ENCODE results near the gene KREMEN2. TPM values are rescaled to one million over a fixed set of nuclear protein-coding genes. Genes with fewer than 3 reads are reported as not detected.
A peak's percentile ranks its signal among the peaks of the same experiment; 100 is the strongest.

KREMEN2 gene
- total RNA-seq, 4 donors from 2014 or later, result not detected

DNA sequence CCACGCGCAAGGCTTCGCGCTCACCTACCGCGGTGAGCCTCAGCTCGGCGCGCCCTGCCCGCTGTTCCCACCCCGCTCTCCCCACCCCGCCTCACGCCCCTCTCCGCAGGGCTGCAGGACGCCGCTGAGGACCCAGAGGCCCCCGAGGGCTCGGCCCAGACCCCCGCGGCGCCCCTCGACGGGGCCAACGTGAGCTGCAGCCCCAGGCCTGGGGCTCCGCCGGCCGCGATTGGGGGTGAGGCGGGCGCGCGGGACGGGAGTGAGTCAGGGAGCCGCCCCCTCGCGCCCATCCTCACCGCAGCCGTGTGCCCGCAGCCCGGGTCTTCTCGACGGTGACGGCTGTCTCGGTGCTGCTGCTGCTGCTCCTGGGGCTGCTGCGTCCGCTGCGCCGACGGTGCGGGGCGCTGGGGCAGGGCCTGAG lies 3.1 kb downstream of the KREMEN2 start:
- Histone ChIP-seq H3K36me3 (no peaks in the 10 kb centered on the region), H3K27me3 (peaks cover 80% of the 10 kb centered on the region), H3K4me3 (peak overlapping the region in 1 of 2 donors; percentile 38), H3K27ac (no peak overlapping the region), H3K4me1 (peaks cover 7 to 81% (median 39%) of the 10 kb centered on the region in 3 donors), H3K9me3 (no peaks in the 10 kb centered on the region)
- no peak for ATAC-seq
- TF ChIP-seq POLR2A (IDR thresholded peaks at IDR 0.05) (no peak), EP300 (IDR thresholded peaks at IDR 0.05) (no peak), POLR2AphosphoS5 (IDR thresholded peaks at IDR 0.05) (no peak)
- TF ChIP-seq, protein P1, sequence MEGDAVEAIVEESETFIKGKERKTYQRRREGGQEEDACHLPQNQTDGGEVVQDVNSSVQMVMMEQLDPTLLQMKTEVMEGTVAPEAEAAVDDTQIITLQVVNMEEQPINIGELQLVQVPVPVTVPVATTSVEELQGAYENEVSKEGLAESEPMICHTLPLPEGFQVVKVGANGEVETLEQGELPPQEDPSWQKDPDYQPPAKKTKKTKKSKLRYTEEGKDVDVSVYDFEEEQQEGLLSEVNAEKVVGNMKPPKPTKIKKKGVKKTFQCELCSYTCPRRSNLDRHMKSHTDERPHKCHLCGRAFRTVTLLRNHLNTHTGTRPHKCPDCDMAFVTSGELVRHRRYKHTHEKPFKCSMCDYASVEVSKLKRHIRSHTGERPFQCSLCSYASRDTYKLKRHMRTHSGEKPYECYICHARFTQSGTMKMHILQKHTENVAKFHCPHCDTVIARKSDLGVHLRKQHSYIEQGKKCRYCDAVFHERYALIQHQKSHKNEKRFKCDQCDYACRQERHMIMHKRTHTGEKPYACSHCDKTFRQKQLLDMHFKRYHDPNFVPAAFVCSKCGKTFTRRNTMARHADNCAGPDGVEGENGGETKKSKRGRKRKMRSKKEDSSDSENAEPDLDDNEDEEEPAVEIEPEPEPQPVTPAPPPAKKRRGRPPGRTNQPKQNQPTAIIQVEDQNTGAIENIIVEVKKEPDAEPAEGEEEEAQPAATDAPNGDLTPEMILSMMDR (IDR thresholded peaks at IDR 0.05), result no peak
- no CpG with 5 or more reads among the region's 51 CpGs for WGBS, 2 donors (ENCODE audit: low coverage in 1 of 2)

DNA sequence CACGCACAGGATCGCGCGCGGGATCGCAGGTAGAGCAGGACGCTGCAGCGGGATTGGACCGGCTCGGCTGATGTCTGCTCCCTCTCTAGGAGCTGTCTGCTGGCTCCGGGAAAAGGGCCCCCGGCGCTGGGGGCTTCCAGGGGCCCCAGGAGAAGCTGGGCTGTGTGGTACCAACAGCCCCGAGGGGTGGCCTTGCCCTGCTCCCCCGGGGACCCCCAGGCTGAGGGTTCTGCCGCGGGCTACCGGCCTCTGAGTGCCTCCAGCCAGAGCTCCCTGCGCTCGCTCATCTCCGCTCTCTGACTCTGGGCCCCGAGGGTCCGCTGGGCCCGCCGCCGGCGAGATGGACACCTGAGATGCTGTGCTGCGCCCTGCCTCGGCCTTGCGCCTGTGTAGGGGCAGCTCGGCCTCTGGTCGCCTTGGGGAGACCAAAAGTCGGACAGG lies 3.7 kb downstream of the KREMEN2 start:
- TF ChIP-seq EP300 (IDR thresholded peaks at IDR 0.05), result no peak
- no peak for TF ChIP-seq POLR2AphosphoS5 (IDR thresholded peaks at IDR 0.05)
- TF ChIP-seq, protein P1 (IDR thresholded peaks at IDR 0.05), result no peak
- TF ChIP-seq POLR2A (IDR thresholded peaks at IDR 0.05), result no peak
- Histone ChIP-seq H3K27me3 (peaks cover 75% of the 10 kb centered on the region), H3K4me1 (peaks cover 7 to 79% (median 39%) of the 10 kb centered on the region in 3 donors)

DNA sequence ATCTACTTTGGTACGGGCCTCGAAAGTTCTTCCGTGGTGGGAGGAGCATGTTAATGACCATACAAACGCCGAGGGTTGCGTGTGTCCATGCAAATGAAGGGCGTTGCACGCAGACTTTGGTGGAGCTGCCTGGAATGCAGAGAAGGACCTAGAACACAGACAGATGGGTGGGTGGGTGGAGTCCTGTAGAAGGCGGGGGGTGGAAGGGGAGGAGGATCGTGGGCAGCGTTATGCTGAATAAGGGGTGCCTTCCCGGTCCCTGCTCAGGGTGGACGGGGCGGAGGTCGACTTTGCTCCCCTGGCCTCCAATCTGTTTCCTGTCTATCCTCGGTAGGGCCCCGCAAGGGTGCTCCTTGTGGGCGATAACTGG lies 4.3 kb downstream of the KREMEN2 start:
- H3K27me3 ChIP-seq, result peaks cover 69% of the 10 kb centered on the region
- WGBS, 2 donors (ENCODE audit: low coverage in 1 of 2), result 10 to 20% methylated on average over 2 to 15 of the region's 18 CpGs
- TF ChIP-seq, protein P1 (IDR thresholded peaks at IDR 0.05), result no peak
- TF ChIP-seq POLR2AphosphoS5 (IDR thresholded peaks at IDR 0.05) (no peak), EP300 (IDR thresholded peaks at IDR 0.05) (no peak), POLR2A (IDR thresholded peaks at IDR 0.05) (no peak)
- no peak overlapping the region for H3K27ac ChIP-seq
- H3K4me1 ChIP-seq, result peaks cover 5 to 72% (median 34%) of the 10 kb centered on the region in 3 donors
- no peaks in the 10 kb centered on the region for H3K9me3 ChIP-seq
- peak overlapping the region in 1 of 2 donors; percentile 79 for H3K4me3 ChIP-seq
- H3K36me3 ChIP-seq, result no peaks in the 10 kb centered on the region
- ATAC-seq, result no peak

More for the DNA sequence above, 3.7 kb downstream of the KREMEN2 start:
- no peak for ATAC-seq
- no peaks in the 10 kb centered on the region for H3K9me3 ChIP-seq
- no peak overlapping the region for H3K4me3 ChIP-seq
- WGBS, 2 donors (ENCODE audit: low coverage in 1 of 2), result 40 to 60% methylated on average over 2 to 3 of the region's 33 CpGs
- H3K36me3 ChIP-seq, result no peaks in the 10 kb centered on the region
- H3K27ac ChIP-seq, result no peak overlapping the region

DNA sequence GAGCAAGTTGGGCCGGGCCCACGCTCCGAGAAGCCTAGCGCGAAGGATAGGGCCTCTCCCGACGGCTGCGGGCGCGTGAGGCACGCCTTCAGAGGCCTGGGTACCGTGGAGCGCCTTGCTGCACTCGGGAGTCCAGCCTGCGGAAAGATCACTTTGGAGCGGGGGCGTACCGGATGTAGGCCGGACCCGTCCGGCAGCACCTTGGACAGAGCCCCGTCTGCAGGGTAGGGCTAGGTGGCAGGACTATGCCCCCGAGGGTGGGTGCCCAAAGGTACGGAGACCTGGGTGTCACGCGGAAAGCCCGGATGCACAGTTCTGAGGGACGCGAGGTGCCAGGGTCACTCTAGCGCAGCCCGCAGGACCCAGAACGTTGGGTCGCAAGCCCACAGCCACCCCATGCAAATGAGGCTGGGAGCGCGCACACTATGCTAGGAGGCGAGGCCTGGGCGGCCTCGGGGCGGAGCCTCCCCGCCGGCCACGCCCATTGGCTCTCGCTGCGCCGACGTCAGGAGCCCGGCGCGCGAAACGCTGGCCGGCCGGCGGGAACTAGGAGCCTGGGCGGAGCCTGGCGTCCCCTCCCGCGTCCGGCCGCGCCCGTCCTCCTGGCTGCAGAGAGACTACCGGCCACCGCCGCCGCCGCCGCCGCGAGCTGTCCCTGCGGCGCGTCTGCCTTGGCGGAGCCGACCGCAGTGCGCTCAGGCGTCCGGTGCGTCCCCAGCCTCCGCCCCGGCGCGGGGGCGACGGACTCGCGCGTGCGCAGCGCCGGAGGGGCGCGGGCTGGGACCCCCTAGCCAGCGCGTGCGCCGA lies 4.9 kb downstream of the KREMEN2 start, which contains the start of gene PAQR4:
Gene PAQR4 (plus strand): TSS at position 611 of the 807 bp plus-strand sequence. CDS start 327 bp downstream, outside the sequence.
- H3K36me3 ChIP-seq, result no peaks in the 10 kb centered on the region
- H3K9me3 ChIP-seq, result no peaks in the 10 kb centered on the region
- peak within 1 kb of the TSS in 3 of 4 donors; percentile 41 to 70 (median 55) for H3K27ac ChIP-seq
- no CpG with 5 or more reads among the region's 98 CpGs for WGBS, 2 donors (ENCODE audit: low coverage in 1 of 2)
- H3K4me3 ChIP-seq, result peak within 1 kb of the TSS; percentile 36 to 79
- ATAC-seq, result peak; percentile 95
- peaks cover 1 to 67% (median 28%) of the 10 kb centered on the region in 3 donors for H3K4me1 ChIP-seq
- peaks cover 63% of the 10 kb centered on the region for H3K27me3 ChIP-seq
- TF ChIP-seq POLR2A (IDR thresholded peaks at IDR 0.05), result no peak
- TF ChIP-seq, protein P1 (IDR thresholded peaks at IDR 0.05), result peak in 2 of 4 experiments; percentile 9 to 25
